ENCODE data around the gene HOPX.
"Not testable (repeated sequence)": the region's sequence is repeated elsewhere in the genome, so short reads cannot be mapped to it uniquely, and the experiment has no call there.

The HOPX gene

GRCh38 chr4:56622176-56622575 is 58.9 kb downstream of the HOPX start:
- no peak for DNase-seq

- DNase-seq: no peak
Measured at GRCh38 chr4:56619816-56620215, 61.3 kb downstream of the HOPX start.

- DNase-seq: no peak
Measured at GRCh38 chr4:56619160-56619559, 61.9 kb downstream of the HOPX start.

- no peak for DNase-seq
Measured at GRCh38 chr4:56618734-56619133, 62.4 kb downstream of the HOPX start.

GRCh38 chr4:56613101-56613862 is 67.8 kb downstream of the HOPX start:
- no peak for DNase-seq

GRCh38 chr4:56612282-56612681 is 68.8 kb downstream of the HOPX start:
- no peak for DNase-seq

- no peak for DNase-seq
Measured at GRCh38 chr4:56611501-56611900, 69.6 kb downstream of the HOPX start.

- DNase-seq: not testable (repeated sequence)
Measured at GRCh38 chr4:56610170-56610569, 70.9 kb downstream of the HOPX start.

GRCh38 chr4:56607926-56608325 is 73.2 kb downstream of the HOPX start:
- DNase-seq: no peak

- DNase-seq: no peak
Measured at GRCh38 chr4:56606385-56606784, 74.7 kb downstream of the HOPX start.

- DNase-seq: not testable (repeated sequence)
Measured at GRCh38 chr4:56605464-56605863, 75.6 kb downstream of the HOPX start.

- no peak for DNase-seq
Measured at GRCh38 chr4:56603297-56603696, 77.8 kb downstream of the HOPX start.

Measured in stimulated activated CD4-positive, alpha-beta T cell treated with anti-CD3 and anti-CD28 coated beads, Interleukin-4, amount 100 ng/mL, for 4 hours (primary cell).